Measurements from ENCODE around the gene PTRHD1. TPM values are rescaled to one million over a fixed set of nuclear protein-coding genes. Genes with fewer than 3 reads are reported as not detected.

The PTRHD1 gene
- total and polyA plus RNA-seq, 10 of the 15 experiments (the other 5 are each of a cell fraction or from before 2014, with no cell fraction given), result 15.9 to 64.2 (median 45.0) TPM

- BruUV-seq (replicated peaks), result no TSS peak
- Histone ChIP-seq H4K20me1 (ENCODE audit: control insufficient read depth, insufficient read depth) (no peaks in the 10 kb centered on the region), H3K9me3 (replicated peaks; ENCODE audit: control insufficient read depth, insufficient read depth, low read length) (no peaks in the 10 kb centered on the region), H3K4me1 (ENCODE audit: control insufficient read depth, insufficient read depth, low read length) (no peaks in the 10 kb centered on the region), H3K9ac (ENCODE audit: control insufficient read depth, insufficient read depth, low read length) (no peak overlapping the region), H3K27ac (ENCODE audit: control insufficient read depth, insufficient read depth) (no peak overlapping the region), H3K36me3 (ENCODE audit: control insufficient read depth in 2 of 2, insufficient read depth in 2 of 2, low read length in 1 of 2) (peaks cover 39 to 43% of the 10 kb centered on the region in 2 experiments), H3K27me3 (replicated peaks in 1 of 2; ENCODE audit: control insufficient read depth in 2 of 2, insufficient read depth in 2 of 2, low read length in 1 of 2) (no peaks in the 10 kb centered on the region), H3K4me3 (no peak overlapping the region), H3K4me2 (ENCODE audit: control insufficient read depth, insufficient read depth) (no peak overlapping the region), H2AFZ (ENCODE audit: control insufficient read depth, low read depth, low read length) (no peak overlapping the region), H3K79me2 (ENCODE audit: control insufficient read depth, insufficient read depth, low read length) (no peaks in the 10 kb centered on the region)
- ChIA-PET POLR2A (no interaction called here), SMC1A (ENCODE audit: uncharacterized antibody, unreplicated experiment) (interaction anchor here (1.1 kb wide), 1 partner anchor 12 kb away, joined by 3 read pairs; no protein-coding TSS in a partner anchor), RAD21 (ENCODE audit: unreplicated experiment) (interaction anchor here (0.6 kb wide), 1 partner anchor 295 kb away, joined by 3 read pairs; no protein-coding TSS in a partner anchor), CTCF (interaction anchor here (2.7 kb wide), 1 partner anchor 411 kb away, joined by 17 read pairs; no protein-coding TSS in a partner anchor)
- TF ChIP-seq POLR2A (IDR thresholded peaks at IDR 0.05; ENCODE audit: low read depth, low read length), result peak; percentile 59; the same call in 1 of the 2 replicates
- no peak for TF ChIP-seq BCL3 (IDR thresholded peaks at IDR 0.05; ENCODE audit: borderline replicate concordance, insufficient read depth, low read depth, low read length, poor library complexity, severe bottlenecking)
- no peak for TF ChIP-seq MTA2 (IDR thresholded peaks at IDR 0.05; ENCODE audit: low read depth)
- FAIRE-seq (no peak), ATAC-seq (no peak), DNase-seq (ENCODE audit: low read depth, low spot score) (no peak)
- in situ Hi-C loops (cut with MboI), result no loop called here
- intact Hi-C loops (cut with micrococcal nuclease; ENCODE audit: unreplicated experiment), result loop anchor here (10.0 kb wide), 1 partner anchor 314 kb away; no protein-coding TSS in a partner anchor
- 74% methylated on average over 17 of the region's 17 CpGs for WGBS (ENCODE audit: insufficient coverage, insufficient replicate concordance, low lambda C conversion rate, missing lambda C conversion rate)
These were observed 27.6 kb upstream of the PTRHD1 start for GRCh38 chr2:24820598-24821432.

- H2AFZ ChIP-seq (ENCODE audit: control insufficient read depth, low read depth, low read length), result no peak overlapping the region
- ChIA-PET CTCF (interaction anchor here (1.5 to 2.7 kb wide), 2 partner anchors 8 to 411 kb away, joined by 5 to 17 read pairs; no protein-coding TSS in a partner anchor), POLR2A (no interaction called here), RAD21 (ENCODE audit: unreplicated experiment) (interaction anchor here (0.6 kb wide), 1 partner anchor 295 kb away, joined by 3 read pairs; no protein-coding TSS in a partner anchor), SMC1A (ENCODE audit: uncharacterized antibody, unreplicated experiment) (interaction anchor here (1.1 kb wide), 1 partner anchor 11 kb away, joined by 3 read pairs; no protein-coding TSS in a partner anchor)
- intact Hi-C loops (cut with micrococcal nuclease; ENCODE audit: unreplicated experiment), result loop anchor here (10.0 kb wide), 1 partner anchor 315 kb away; no protein-coding TSS in a partner anchor
- no peaks in the 10 kb centered on the region for H3K4me1 ChIP-seq (ENCODE audit: control insufficient read depth, insufficient read depth, low read length)
- H3K4me2 ChIP-seq (ENCODE audit: control insufficient read depth, insufficient read depth), result no peak overlapping the region
- no peak for ATAC-seq
- H3K27me3 ChIP-seq (replicated peaks in 1 of 2; ENCODE audit: control insufficient read depth in 2 of 2, insufficient read depth in 2 of 2, low read length in 1 of 2), result no peaks in the 10 kb centered on the region
- in situ Hi-C loops (cut with MboI), result no loop called here
- no peak overlapping the region for H3K9ac ChIP-seq (ENCODE audit: control insufficient read depth, insufficient read depth, low read length)
- H3K79me2 ChIP-seq (ENCODE audit: control insufficient read depth, insufficient read depth, low read length), result no peaks in the 10 kb centered on the region
- no peak overlapping the region for H3K27ac ChIP-seq (ENCODE audit: control insufficient read depth, insufficient read depth)
- WGBS (ENCODE audit: insufficient coverage, insufficient replicate concordance, low lambda C conversion rate, missing lambda C conversion rate), result 83% methylated on average over 7 of the region's 7 CpGs
- DNase-seq (ENCODE audit: low read depth, low spot score), result no peak
- peaks cover 41 to 43% of the 10 kb centered on the region in 2 experiments for H3K36me3 ChIP-seq (ENCODE audit: control insufficient read depth in 2 of 2, insufficient read depth in 2 of 2, low read length in 1 of 2)
- BruUV-seq (replicated peaks), result no TSS peak
- FAIRE-seq, result no peak
- H4K20me1 ChIP-seq (ENCODE audit: control insufficient read depth, insufficient read depth), result no peaks in the 10 kb centered on the region
- no peaks in the 10 kb centered on the region for H3K9me3 ChIP-seq (replicated peaks; ENCODE audit: control insufficient read depth, insufficient read depth, low read length)
- H3K4me3 ChIP-seq, result no peak overlapping the region
- TF ChIP-seq JUNB (IDR thresholded peaks at IDR 0.05), result no peak
- TF ChIP-seq EZH2 (IDR thresholded peaks at IDR 0.05; ENCODE audit: borderline replicate concordance, control insufficient read depth, low read depth, low read length), result no peak
- TF ChIP-seq NFIC (IDR thresholded peaks at IDR 0.05; ENCODE audit: low read depth, low read length), result no peak
- TF ChIP-seq NFXL1 (IDR thresholded peaks at IDR 0.05; ENCODE audit: borderline replicate concordance), result no peak
- TF ChIP-seq SMC3 (IDR thresholded peaks at IDR 0.05; ENCODE audit: borderline replicate concordance, low read length), result no peak
- TF ChIP-seq ZBTB4 (CRISPR knock-in tag; IDR thresholded peaks at IDR 0.05), result no peak
- no peak for TF ChIP-seq CHD4 (IDR thresholded peaks at IDR 0.05)
- no peak for TF ChIP-seq RBBP5 (conservative IDR thresholded peaks at IDR 0.05)
- TF ChIP-seq RFX5 (IDR thresholded peaks at IDR 0.05; ENCODE audit: low read depth, low read length), result no peak
- no peak for TF ChIP-seq POLR2A (IDR thresholded peaks at IDR 0.05; ENCODE audit: low read depth, low read length)
These were observed 27.0 kb upstream of the PTRHD1 start for GRCh38 chr2:24820175-24820513.
